Neutrophil (primary cell): ENCODE data around the gene AP4M1.

Experiments used
- H3K27ac ChIP-seq: fragments of 200-600 bp; sonication (generic); 2 replicates; pipeline ENCODE4 v1.5.1; 2016; ENCODE audit warnings: mild to moderate bottlenecking, moderate library complexity
- H3K27me3 ChIP-seq: fragments of 200-600 bp; sonication (generic); 2 replicates; pipeline ENCODE4 v1.6.0; 2016; ENCODE audit warnings: mild to moderate bottlenecking
- H3K36me3 ChIP-seq: fragments of 200-600 bp; sonication (generic); 2 replicates; pipeline ENCODE4 v1.5.1; 2017
- H3K4me1 ChIP-seq, 2 experiments: fragments of 200-600 bp in 1 of 2; sonication (generic) in 1 of 2; 1 replicate in 1 of 2; 2 replicates in 1 of 2; pipeline versions ENCODE4 v1.5.1 to v1.6.1; 2013 to 2016; ENCODE audit warnings: low read depth in 1 of 2, low read length in 1 of 2, mild to moderate bottlenecking in 1 of 2, moderate library complexity in 1 of 2; ENCODE audit not compliant: control insufficient read depth in 1 of 2, insufficient read depth in 1 of 2
- H3K4me3 ChIP-seq, 2 experiments: fragments of 200-600 bp in 1 of 2; sonication (generic) in 1 of 2; 1 replicate in 1 of 2; 2 replicates in 1 of 2; pipeline ENCODE4 v1.5.1; 2013 to 2016; ENCODE audit warnings: low read depth in 1 of 2, low read length in 1 of 2, mild to moderate bottlenecking in 1 of 2, moderate library complexity in 1 of 2
- H3K9me3 ChIP-seq: fragments of 200-600 bp; sonication (generic); 2 replicates; pipeline ENCODE4 v1.5.1; 2016
- TF ChIP-seq, protein P1 (sequence below): fragments of 200-600 bp; sonication (generic); IDR thresholded peaks from 2 replicates; pipeline ENCODE4 v1.5.1; 2016; ENCODE audit warnings: antibody characterized with exemption

The AP4M1 gene

DNA sequence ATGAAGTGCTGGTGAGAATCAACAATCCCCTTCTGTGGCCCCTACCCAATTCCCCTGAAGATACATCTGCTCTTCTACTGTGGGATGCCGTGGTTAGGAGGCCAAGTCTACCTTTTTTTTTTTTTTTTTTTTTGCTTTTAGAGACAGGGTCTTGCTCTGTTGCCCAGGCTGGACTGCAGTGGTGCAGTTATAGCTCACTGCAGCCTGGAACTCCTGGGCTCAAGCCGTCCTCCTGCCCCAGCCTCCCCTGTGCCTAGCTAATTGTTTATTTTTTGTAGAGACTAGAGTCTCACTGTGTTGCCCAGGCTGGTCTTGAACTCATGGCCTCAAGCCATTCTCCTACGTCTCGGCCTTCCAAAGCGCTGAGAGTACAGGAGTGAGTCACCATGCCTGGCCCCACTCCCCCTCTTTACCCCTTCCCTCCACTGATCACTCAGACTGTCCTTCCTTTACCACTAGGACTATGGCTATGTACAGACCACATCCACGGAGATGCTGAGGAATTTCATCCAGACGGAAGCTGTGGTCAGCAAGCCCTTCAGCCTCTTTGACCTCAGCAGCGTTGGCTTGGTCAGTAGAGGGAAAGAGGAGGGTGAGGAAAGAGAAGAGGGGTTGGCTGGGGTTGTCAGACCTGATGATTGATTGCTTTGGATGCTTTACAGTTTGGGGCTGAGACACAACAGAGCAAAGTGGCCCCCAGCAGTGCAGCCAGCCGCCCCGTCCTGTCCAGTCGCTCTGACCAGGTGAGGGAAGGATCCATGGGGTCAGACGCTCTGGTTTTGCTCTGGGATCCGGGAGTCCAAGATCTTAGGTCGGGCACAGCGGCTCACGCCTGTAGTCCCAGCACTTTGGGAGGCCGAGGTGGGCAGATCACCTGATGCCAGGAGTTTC lies 1.8 kb downstream of the AP4M1 start:
- H3K27me3 ChIP-seq, result no peaks in the 10 kb centered on the region
- H3K9me3 ChIP-seq, result no peaks in the 10 kb centered on the region
- no peak overlapping the region for H3K27ac ChIP-seq
- H3K4me3 ChIP-seq, result no peak overlapping the region
- H3K4me1 ChIP-seq, result peaks cover 12 to 18% of the 10 kb centered on the region in 2 experiments
- TF ChIP-seq, protein P1, sequence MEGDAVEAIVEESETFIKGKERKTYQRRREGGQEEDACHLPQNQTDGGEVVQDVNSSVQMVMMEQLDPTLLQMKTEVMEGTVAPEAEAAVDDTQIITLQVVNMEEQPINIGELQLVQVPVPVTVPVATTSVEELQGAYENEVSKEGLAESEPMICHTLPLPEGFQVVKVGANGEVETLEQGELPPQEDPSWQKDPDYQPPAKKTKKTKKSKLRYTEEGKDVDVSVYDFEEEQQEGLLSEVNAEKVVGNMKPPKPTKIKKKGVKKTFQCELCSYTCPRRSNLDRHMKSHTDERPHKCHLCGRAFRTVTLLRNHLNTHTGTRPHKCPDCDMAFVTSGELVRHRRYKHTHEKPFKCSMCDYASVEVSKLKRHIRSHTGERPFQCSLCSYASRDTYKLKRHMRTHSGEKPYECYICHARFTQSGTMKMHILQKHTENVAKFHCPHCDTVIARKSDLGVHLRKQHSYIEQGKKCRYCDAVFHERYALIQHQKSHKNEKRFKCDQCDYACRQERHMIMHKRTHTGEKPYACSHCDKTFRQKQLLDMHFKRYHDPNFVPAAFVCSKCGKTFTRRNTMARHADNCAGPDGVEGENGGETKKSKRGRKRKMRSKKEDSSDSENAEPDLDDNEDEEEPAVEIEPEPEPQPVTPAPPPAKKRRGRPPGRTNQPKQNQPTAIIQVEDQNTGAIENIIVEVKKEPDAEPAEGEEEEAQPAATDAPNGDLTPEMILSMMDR, result no peak
- H3K36me3 ChIP-seq, result peaks cover 35% of the 10 kb centered on the region

DNA sequence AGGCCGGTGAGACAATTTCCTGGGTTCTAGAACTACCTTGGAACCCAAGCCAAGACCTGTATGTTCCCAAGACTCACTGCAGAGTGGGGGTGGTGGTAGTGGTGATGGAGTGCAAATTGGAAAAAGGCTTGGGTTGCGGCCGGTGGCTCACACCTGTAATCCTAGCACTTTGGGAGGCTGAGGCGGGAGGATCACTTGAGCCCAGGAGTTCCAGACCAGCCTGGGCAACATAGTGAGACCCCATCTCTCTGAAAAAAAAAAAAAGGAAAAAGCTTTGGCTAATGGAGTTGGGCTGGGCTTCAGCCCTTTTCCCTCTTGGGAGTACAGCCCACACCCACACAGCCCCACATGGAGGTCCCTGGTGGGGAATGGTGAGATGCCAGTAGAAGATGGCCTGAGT lies 4.1 kb downstream of the AP4M1 start:
- Histone ChIP-seq H3K27ac (no peak overlapping the region), H3K36me3 (peaks cover 51% of the 10 kb centered on the region), H3K27me3 (no peaks in the 10 kb centered on the region), H3K4me1 (peaks cover 3 to 8% of the 10 kb centered on the region in 2 experiments), H3K9me3 (no peaks in the 10 kb centered on the region), H3K4me3 (no peak overlapping the region)
- TF ChIP-seq, protein P1, result no peak

DNA sequence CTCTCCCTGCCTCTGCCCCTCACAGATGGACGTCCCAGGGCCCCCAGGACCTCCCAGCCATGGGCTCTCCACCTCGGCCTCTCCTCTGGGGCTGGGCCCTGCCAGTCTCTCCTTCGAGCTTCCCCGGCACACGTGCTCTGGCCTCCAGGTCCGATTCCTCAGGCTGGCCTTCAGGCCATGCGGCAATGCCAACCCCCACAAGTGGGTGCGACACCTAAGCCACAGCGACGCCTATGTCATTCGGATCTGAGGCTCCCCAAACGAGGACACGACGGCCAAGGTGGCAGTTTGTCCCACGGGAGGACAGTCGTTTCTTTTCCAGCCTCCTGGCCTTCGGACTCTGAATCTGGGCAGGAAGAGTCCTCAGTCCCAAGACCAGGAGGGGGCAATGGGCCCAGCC lies 5.2 kb downstream of the AP4M1 start:
- TF ChIP-seq, protein P1, result no peak
- H3K36me3 ChIP-seq, result peaks cover 62% of the 10 kb centered on the region

DNA sequence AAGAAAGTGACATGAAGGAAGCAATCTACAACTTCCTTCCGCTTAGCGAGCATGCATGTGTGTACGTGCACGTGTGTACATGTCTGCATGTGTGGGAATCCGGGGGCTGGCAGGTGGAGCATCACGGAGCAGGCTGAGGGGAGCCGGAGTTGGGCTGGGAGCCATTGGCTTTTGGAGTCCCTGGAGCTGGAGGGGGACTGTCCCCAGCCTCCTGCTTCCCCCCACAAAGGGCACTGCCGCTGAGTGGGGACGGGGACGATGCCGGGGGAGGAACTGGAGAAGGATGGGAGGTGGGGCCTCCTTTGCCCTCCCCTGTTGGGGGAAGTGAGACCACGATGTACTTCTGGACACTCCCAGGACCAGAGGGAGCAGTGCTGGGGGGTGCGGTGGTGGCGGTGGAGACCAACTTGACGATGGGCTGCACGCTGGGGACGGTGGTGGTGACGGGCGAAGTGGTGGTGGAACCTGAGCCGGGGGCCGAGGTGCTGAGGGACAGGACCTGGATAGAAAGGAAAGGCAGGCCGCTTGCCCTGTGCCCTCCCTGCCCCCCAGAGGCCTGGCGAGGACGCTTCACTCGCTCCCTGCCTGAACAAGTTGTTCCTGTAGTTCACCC lies 5.8 kb downstream of the AP4M1 start:
- H3K27me3 ChIP-seq, result no peaks in the 10 kb centered on the region
- no peaks in the 10 kb centered on the region for H3K9me3 ChIP-seq
- H3K36me3 ChIP-seq, result peaks cover 68% of the 10 kb centered on the region
- H3K4me1 ChIP-seq, result peaks cover 0 to under 1% of the 10 kb centered on the region in 2 experiments
- H3K4me3 ChIP-seq, result no peak overlapping the region
- H3K27ac ChIP-seq, result no peak overlapping the region
- TF ChIP-seq, protein P1, result no peak

More for the DNA sequence above, 5.2 kb downstream of the AP4M1 start:
- H3K27ac ChIP-seq, result no peak overlapping the region
- H3K27me3 ChIP-seq, result no peaks in the 10 kb centered on the region
- H3K4me1 ChIP-seq, result peaks cover 0 to 5% of the 10 kb centered on the region in 2 experiments
- no peaks in the 10 kb centered on the region for H3K9me3 ChIP-seq
- H3K4me3 ChIP-seq, result no peak overlapping the region

DNA sequence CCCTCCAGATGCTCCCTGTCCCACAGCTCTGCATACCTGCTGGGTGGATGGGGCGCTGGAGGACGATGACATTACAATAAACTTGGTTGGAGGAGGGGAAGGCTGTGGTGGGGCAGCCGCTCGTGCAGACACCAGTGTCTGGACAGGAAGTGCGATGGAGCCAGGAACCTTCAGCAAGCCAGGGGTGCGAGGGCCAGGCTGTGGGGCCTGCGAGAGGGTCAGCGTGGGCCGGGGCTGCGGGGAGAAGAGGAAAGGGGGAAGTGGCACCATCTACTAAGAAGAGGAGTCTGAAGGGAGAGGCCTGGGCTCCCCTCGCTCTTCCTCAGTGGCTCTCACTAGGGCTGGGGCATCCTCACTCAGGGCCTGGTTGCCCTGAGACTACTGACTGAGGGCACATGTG lies 6.4 kb downstream of the AP4M1 start:
- H3K4me3 ChIP-seq, result no peak overlapping the region
- TF ChIP-seq, protein P1, result no peak
- H3K9me3 ChIP-seq, result no peaks in the 10 kb centered on the region
- no peaks in the 10 kb centered on the region for H3K27me3 ChIP-seq
- no peaks in the 10 kb centered on the region for H3K4me1 ChIP-seq
- no peak overlapping the region for H3K27ac ChIP-seq
- peaks cover 75% of the 10 kb centered on the region for H3K36me3 ChIP-seq
